Ovary (tissue), 9 donors: ENCODE measurements around the gene CKAP5. TPM values are rescaled to one million over a fixed set of nuclear protein-coding genes. Genes with fewer than 3 reads are reported as not detected.
A peak's percentile ranks its signal among the peaks of the same experiment; 100 is the strongest.

Experiments
- DNase-seq, 5 donors: peaks; one replicate each; pipeline ENCODE4 v3.0.0-alpha.2; 2019 to 2020
- H3K27ac ChIP-seq, 2 donors: fragments of 200-600 bp; one replicate each; pipeline versions ENCODE4 v1.5.1 to v1.8.0; 2019 to 2022
- H3K27me3 ChIP-seq: fragments of 200-600 bp; one replicate; pipeline ENCODE4 v1.8.0; 2022
- H3K36me3 ChIP-seq: fragments of 200-600 bp; sonication (generic); one replicate; pipeline ENCODE4 v1.5.1; 2019
- H3K4me1 ChIP-seq: one replicate; pipeline ENCODE4 v1.8.1; 2013; ENCODE audit warnings: mild to moderate bottlenecking, moderate library complexity; ENCODE audit not compliant: insufficient read depth
- H3K4me3 ChIP-seq: fragments of 200-600 bp; sonication (generic); one replicate; pipeline ENCODE4 v1.5.1; 2017
- H3K9me3 ChIP-seq, 2 donors: fragments of 200-600 bp in 1 of 2; sonication (generic) in 1 of 2; one replicate each; pipeline versions ENCODE4 v1.5.1 to v1.8.1; 2013 to 2019; ENCODE audit warnings: mild to moderate bottlenecking in 1 of 2, moderate library complexity in 1 of 2
- CTCF ChIP-seq, 3 donors: fragments of 450-650 bp in 2 of 3; fragments of 200-600 bp in 1 of 3; IDR thresholded peaks; one replicate each; pipeline versions ENCODE4 v1.5.1 to v1.8.0; 2016 to 2022; ENCODE audit warnings: antibody characterized with exemption in 3 of 3, mild to moderate bottlenecking in 1 of 3
- EP300 ChIP-seq: sonication (generic); formaldehyde crosslinking; IDR thresholded peaks from one replicate; pipeline ENCODE4 v1.6.1; 2017; ENCODE audit warnings: antibody characterized with exemption
- POLR2A ChIP-seq: fragments of 450-650 bp; IDR thresholded peaks from one replicate; pipeline ENCODE4 v1.6.1; 2017; ENCODE audit warnings: antibody characterized with exemption, mild to moderate bottlenecking, moderate library complexity
- WGBS, 3 donors: extraction: QIAGEN DNeasy Blood & Tissue Kit in 1 of 3; methylation state at CpG; one replicate each; pipeline versions ENCODE4 v1.1.5 to v1.1.7; 2013 to 2017; 5-methylcytosine and 5-hydroxymethylcytosine counted together
- intact Hi-C, 4 donors: fragments of 100-400 bp; cut with DNase I; formaldehyde crosslinking; loops; one replicate each; pipeline versions ENCODE4 v1.11.0 to v1.15.1; 2022 to 2023
- polyA plus RNA-seq, 2 donors: library from polyadenylated mRNA; stranded (reverse); fragments of 200-250 nt in 1 of 2; fragments of 350-450 nt in 1 of 2; fragmentation: Illumina TruSeq in 1 of 2; extraction: RNeasy Lipid Tissue Mini Kit (QIAGEN cat#74804) in 1 of 2; gene quantifications; one replicate each; pipeline ENCODE4 v1.2.3, GENCODE V29; 2013 to 2014
- total RNA-seq, 7 donors: library from RNA; depleted of rRNA in 2 of 7; stranded (reverse); fragments of >200 nt in 2 of 7; fragmentation: NEBNext Ultra II Directional in 3 of 7; extraction: Animal tissue kit (Norgen Biotek cat#: 25700) in 3 of 7; gene quantifications; one replicate each; pipeline versions ENCODE4 v1.1.0 to v1.2.4, GENCODE V29; 2016 to 2023
- donor health status: DM: no; HTN: no; CAD: no; lungs with moderate emphysema.
- donor health status: DM: no; HTN: no; CAD: no.
- donor health status: Bipolar disorder and iron deficiency.
- donor health status: DM: yes; HTN: yes; CAD: no.
- donor health status: DM: no; HTN: no; CAD: no.
- donor health status: DM: yes; HTN: yes; CAD: no.

The CKAP5 gene
- total and polyA plus RNA-seq, 9 donors, result 25.8 to 110 (median 91.5) TPM

- H3K27ac ChIP-seq, result no peak overlapping the region
- H3K36me3 ChIP-seq, result no peaks in the 10 kb centered on the region
- H3K9me3 ChIP-seq, result no peaks in the 10 kb centered on the region
- WGBS, 3 donors, result 88 to 95% (median 90%) methylated on average over 9 of the region's 9 CpGs
- H3K4me3 ChIP-seq, result no peak overlapping the region
- TF ChIP-seq CTCF (IDR thresholded peaks at IDR 0.05) (no peak), POLR2A (no peak), EP300 (no peak)
- intact Hi-C loops, result loop anchor here in 1 of 4 donors (10.0 kb wide), 1 partner anchor 462 kb away; the partner anchor contains the start of gene MYBPC3
- no peak for DNase-seq
- H3K27me3 ChIP-seq, result no peaks in the 10 kb centered on the region
- no peaks in the 10 kb centered on the region for H3K4me1 ChIP-seq
Measured at GRCh38 chr11:46892838-46893237, 46.8 kb upstream of the CKAP5 start.

DNA sequence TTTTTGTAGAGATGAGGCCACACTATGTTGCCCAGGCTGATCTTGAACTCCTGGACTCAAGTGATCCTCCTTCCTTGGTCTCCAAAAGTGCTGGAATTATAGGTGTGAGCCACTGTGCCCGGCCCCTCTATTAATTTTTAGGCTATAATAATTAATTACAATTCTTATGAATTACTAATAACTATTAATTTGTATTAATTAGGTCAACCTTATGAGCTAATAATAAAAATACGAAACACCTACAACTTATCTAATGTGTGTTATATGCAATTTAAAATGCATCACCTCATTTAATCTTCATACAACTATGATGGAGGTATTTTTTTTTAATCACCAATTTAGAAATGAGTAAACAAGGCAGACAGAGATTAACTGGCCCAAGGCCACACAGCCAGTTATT is 46.0 kb upstream of the CKAP5 start:
- Histone ChIP-seq H3K4me3 (no peak overlapping the region), H3K36me3 (no peaks in the 10 kb centered on the region), H3K9me3 (no peaks in the 10 kb centered on the region), H3K27me3 (no peaks in the 10 kb centered on the region), H3K4me1 (no peaks in the 10 kb centered on the region), H3K27ac (no peak overlapping the region)
- DNase-seq, result no peak
- WGBS, 3 donors, result 92 to 94% (median 94%) methylated on average over 2 of the region's 2 CpGs
- intact Hi-C loops, result loop anchor here in 1 of 4 donors (10.0 kb wide), 1 partner anchor 463 kb away; the partner anchor contains the start of gene MYBPC3
- TF ChIP-seq POLR2A, result no peak
- no peak for TF ChIP-seq CTCF (IDR thresholded peaks at IDR 0.05)
- TF ChIP-seq EP300, result no peak

DNA sequence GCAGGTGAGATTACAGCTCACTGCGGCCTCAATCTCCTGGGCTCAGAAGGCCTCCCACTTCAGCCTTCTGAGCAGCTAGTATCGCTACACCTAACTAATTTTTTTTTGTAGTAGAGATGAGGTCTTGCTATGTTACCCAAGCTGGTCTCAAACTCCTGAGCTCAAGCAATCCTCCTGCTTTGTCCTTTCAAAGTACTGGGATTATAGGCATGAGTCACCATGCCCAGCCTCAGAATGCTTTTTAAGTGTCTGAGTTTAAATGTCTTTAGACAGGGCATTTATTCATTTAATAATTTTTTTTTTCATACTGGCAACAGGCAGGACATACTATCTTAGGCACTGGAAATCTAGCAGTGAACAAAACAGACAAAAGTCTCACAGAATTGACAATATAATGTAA is 44.6 kb upstream of the CKAP5 start:
- intact Hi-C loops, result loop anchor here in 1 of 4 donors (10.0 kb wide), 1 partner anchor 464 kb away; the partner anchor contains the start of gene MYBPC3
- Histone ChIP-seq H3K36me3 (no peaks in the 10 kb centered on the region), H3K9me3 (no peaks in the 10 kb centered on the region), H3K27ac (no peak overlapping the region), H3K4me3 (no peak overlapping the region), H3K27me3 (no peaks in the 10 kb centered on the region), H3K4me1 (no peaks in the 10 kb centered on the region)
- 93 to 98% (median 97%) methylated on average over 2 of the region's 2 CpGs for WGBS, 3 donors
- no peak for TF ChIP-seq POLR2A
- no peak for TF ChIP-seq EP300
- TF ChIP-seq CTCF (IDR thresholded peaks at IDR 0.05), result no peak
- DNase-seq, result no peak

GRCh38 chr11:46889689-46890475 is 43.8 kb upstream of the CKAP5 start:
- Histone ChIP-seq H3K27ac (no peak overlapping the region), H3K4me1 (no peaks in the 10 kb centered on the region), H3K9me3 (no peaks in the 10 kb centered on the region), H3K36me3 (no peaks in the 10 kb centered on the region), H3K4me3 (no peak overlapping the region), H3K27me3 (no peaks in the 10 kb centered on the region)
- intact Hi-C loops, result loop anchor here (2.0 to 10.0 kb wide), 5 partner anchors 263 to 465 kb away; partner anchors contain the start of gene MYBPC3 (in 2 of the 4)
- DNase-seq, result peak; percentile 62 to 83 (median 68)
- TF ChIP-seq EP300 (no peak), CTCF (IDR thresholded peaks at IDR 0.05) (peak; percentile 72 to 92 (median 86))
- WGBS, 3 donors, result 63 to 68% (median 64%) methylated on average over 23 of the region's 23 CpGs
